Neural progenitor cell (in vitro differentiated cells): ENCODE data around the gene SCAMP4. TPM values are rescaled to one million over a fixed set of nuclear protein-coding genes. Genes with fewer than 3 reads are reported as not detected.
"Not testable (repeated sequence)": the region's sequence is repeated elsewhere in the genome, so short reads cannot be mapped to it uniquely, and the experiment has no call there.

ENCODE experiments used
- DNase-seq: peaks from one replicate; pipeline ENCODE4 v3.0.0-alpha.2; 2016; ENCODE audit warnings: low spot score
- H2AFZ ChIP-seq: fragments of 200-600 bp; sonication (generic); replicated peaks from 2 replicates; pipeline ENCODE4 v1.6.1; 2016; ENCODE audit warnings: antibody characterized with exemption
- H3F3A ChIP-seq: fragments of 200-600 bp; sonication (generic); 2 replicates; pipeline ENCODE4 v1.6.1; 2016; ENCODE audit warnings: antibody characterized with exemption, low read depth
- H3K27ac ChIP-seq: fragments of 200-600 bp; sonication (generic); 2 replicates; pipeline ENCODE4 v1.5.1; 2016; ENCODE audit warnings: mild to moderate bottlenecking
- H3K27me3 ChIP-seq: fragments of 200-600 bp; sonication (generic); 2 replicates; pipeline ENCODE4 v1.6.1; 2016; ENCODE audit warnings: mild to moderate bottlenecking, moderate library complexity
- H3K36me3 ChIP-seq: fragments of 200-600 bp; sonication (generic); 2 replicates; pipeline ENCODE4 v1.5.1; 2016
- H3K4me1 ChIP-seq: fragments of 200-600 bp; sonication (generic); 2 replicates; pipeline ENCODE4 v1.6.1; 2016; ENCODE audit warnings: mixed run types
- H3K4me2 ChIP-seq: fragments of 200-600 bp; sonication (generic); 2 replicates; pipeline ENCODE4 v1.6.1; 2016
- H3K4me3 ChIP-seq: fragments of 200-600 bp; sonication (generic); 2 replicates; pipeline ENCODE4 v1.5.1; 2016
- H3K79me2 ChIP-seq: fragments of 200-600 bp; sonication (generic); 2 replicates; pipeline ENCODE4 v1.6.1; 2016; ENCODE audit warnings: low read depth
- H3K9ac ChIP-seq: fragments of 200-600 bp; sonication (generic); 2 replicates; pipeline ENCODE4 v1.6.1; 2016
- H3K9me3 ChIP-seq: fragments of 200-600 bp; sonication (generic); 2 replicates; pipeline ENCODE4 v1.5.1; 2016; ENCODE audit warnings: low read depth
- H4K20me1 ChIP-seq: fragments of 200-600 bp; sonication (generic); 2 replicates; pipeline ENCODE4 v1.6.1; 2016; ENCODE audit warnings: low read depth
- H3K27ac Mint-ChIP-seq: 3 replicates; pipeline ENCODE4 v1.8.0; 2021; ENCODE audit warnings: mixed read lengths
- H3K27me3 Mint-ChIP-seq: 2 replicates; pipeline ENCODE4 v1.8.0; 2022; ENCODE audit warnings: low read depth, mild to moderate bottlenecking, inconsistent platforms, moderate library complexity, mixed read lengths; ENCODE audit not compliant: insufficient read depth
- H3K36me3 Mint-ChIP-seq: 3 replicates; pipeline ENCODE4 v1.8.0; 2021; ENCODE audit warnings: mixed read lengths
- H3K4me1 Mint-ChIP-seq: 3 replicates; pipeline ENCODE4 v1.8.0; 2021; ENCODE audit warnings: mixed read lengths
- H3K4me3 Mint-ChIP-seq: 3 replicates; pipeline ENCODE4 v1.8.0; 2021; ENCODE audit warnings: mild to moderate bottlenecking, moderate library complexity, mixed read lengths
- H3K9me3 Mint-ChIP-seq: 3 replicates; pipeline ENCODE4 v1.8.0; 2020; ENCODE audit warnings: mixed read lengths
- EZH2 ChIP-seq: fragments of 200-600 bp; sonication (generic); IDR thresholded peaks from 2 replicates; pipeline ENCODE4 v1.6.1; 2017; ENCODE audit warnings: antibody characterized with exemption, mild to moderate bottlenecking, moderate library complexity
- EZH2phosphoT487 ChIP-seq: fragments of 200-600 bp; sonication (generic); IDR thresholded peaks from 2 replicates; pipeline ENCODE4 v1.6.1; 2017; ENCODE audit warnings: antibody characterized with exemption
- total RNA-seq: library from RNA; depleted of rRNA; stranded (reverse); fragments of >200 nt; gene quantifications from 2 replicates; pipeline ENCODE4 v1.2.3, GENCODE V29; 2015; ENCODE audit warnings: low replicate concordance
- TF ChIP-seq, protein P1 (sequence below): fragments of 200-600 bp; sonication (generic); IDR thresholded peaks from 2 replicates; pipeline ENCODE4 v1.5.1; 2017; ENCODE audit warnings: antibody characterized with exemption, mild to moderate bottlenecking

Gene SCAMP4
- total RNA-seq, 1 donor from 2014 or later = 11.5 TPM

DNA sequence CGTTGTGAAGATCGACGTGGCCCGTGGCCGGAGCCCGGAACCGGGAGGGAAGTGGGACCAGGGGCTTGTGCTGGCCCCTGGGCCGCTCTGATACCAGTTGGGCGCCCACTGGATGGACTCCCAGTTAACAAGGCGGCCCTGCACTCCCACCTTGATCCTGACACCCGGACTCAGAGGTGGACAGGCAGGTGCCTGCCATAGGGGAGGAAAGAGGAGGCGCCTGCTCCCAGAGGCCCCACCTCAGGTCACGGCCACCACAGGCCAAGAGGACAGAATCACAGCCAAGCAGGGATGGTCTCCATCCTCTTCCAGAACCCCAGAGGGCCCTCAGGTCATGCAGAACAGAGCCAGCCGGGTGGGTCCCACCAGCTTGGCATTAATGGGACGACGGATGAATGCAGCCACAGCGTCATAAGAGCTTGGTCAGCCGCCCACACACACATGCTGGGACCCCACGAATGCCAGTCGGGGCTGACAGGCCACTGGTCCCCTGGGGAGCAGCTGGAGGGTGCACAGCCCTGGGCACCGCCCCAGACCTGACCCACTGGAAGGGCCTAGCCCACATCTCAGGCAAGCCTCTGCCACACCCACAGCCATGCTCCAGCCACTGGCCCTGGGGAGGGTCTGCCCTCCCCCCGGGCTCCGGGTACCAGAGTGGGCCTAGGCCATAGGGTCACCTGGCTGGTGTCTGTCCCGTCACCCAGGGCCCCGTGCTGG lies 32.2 kb upstream of the SCAMP4 start:
- H3K4me3 ChIP-seq = no peak overlapping the region
- H3K4me2 ChIP-seq = no peak overlapping the region
- H3K36me3 ChIP-seq = no peaks in the 10 kb centered on the region
- H4K20me1 ChIP-seq = peaks cover 30% of the 10 kb centered on the region
- H3K27ac ChIP-seq = no peak overlapping the region
- no peak overlapping the region for H3K27ac Mint-ChIP-seq
- H3K36me3 Mint-ChIP-seq = no peaks in the 10 kb centered on the region
- H3K4me1 Mint-ChIP-seq = peaks cover 20% of the 10 kb centered on the region
- no peak for DNase-seq
- no peak overlapping the region for H2AFZ ChIP-seq
- peaks cover 47% of the 10 kb centered on the region for H3K79me2 ChIP-seq
- no peaks in the 10 kb centered on the region for H3K27me3 Mint-ChIP-seq
- H3K9me3 Mint-ChIP-seq = no peaks in the 10 kb centered on the region
- TF ChIP-seq, protein P1, sequence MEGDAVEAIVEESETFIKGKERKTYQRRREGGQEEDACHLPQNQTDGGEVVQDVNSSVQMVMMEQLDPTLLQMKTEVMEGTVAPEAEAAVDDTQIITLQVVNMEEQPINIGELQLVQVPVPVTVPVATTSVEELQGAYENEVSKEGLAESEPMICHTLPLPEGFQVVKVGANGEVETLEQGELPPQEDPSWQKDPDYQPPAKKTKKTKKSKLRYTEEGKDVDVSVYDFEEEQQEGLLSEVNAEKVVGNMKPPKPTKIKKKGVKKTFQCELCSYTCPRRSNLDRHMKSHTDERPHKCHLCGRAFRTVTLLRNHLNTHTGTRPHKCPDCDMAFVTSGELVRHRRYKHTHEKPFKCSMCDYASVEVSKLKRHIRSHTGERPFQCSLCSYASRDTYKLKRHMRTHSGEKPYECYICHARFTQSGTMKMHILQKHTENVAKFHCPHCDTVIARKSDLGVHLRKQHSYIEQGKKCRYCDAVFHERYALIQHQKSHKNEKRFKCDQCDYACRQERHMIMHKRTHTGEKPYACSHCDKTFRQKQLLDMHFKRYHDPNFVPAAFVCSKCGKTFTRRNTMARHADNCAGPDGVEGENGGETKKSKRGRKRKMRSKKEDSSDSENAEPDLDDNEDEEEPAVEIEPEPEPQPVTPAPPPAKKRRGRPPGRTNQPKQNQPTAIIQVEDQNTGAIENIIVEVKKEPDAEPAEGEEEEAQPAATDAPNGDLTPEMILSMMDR = no peak
- TF ChIP-seq EZH2phosphoT487 = no peak
- TF ChIP-seq EZH2 = no peak
- peaks cover 29% of the 10 kb centered on the region for H3F3A ChIP-seq
- H3K27me3 ChIP-seq = no peaks in the 10 kb centered on the region
- no peak overlapping the region for H3K9ac ChIP-seq
- H3K9me3 ChIP-seq = no peaks in the 10 kb centered on the region
- peaks cover 20% of the 10 kb centered on the region for H3K4me1 ChIP-seq
- no peak overlapping the region for H3K4me3 Mint-ChIP-seq

DNA sequence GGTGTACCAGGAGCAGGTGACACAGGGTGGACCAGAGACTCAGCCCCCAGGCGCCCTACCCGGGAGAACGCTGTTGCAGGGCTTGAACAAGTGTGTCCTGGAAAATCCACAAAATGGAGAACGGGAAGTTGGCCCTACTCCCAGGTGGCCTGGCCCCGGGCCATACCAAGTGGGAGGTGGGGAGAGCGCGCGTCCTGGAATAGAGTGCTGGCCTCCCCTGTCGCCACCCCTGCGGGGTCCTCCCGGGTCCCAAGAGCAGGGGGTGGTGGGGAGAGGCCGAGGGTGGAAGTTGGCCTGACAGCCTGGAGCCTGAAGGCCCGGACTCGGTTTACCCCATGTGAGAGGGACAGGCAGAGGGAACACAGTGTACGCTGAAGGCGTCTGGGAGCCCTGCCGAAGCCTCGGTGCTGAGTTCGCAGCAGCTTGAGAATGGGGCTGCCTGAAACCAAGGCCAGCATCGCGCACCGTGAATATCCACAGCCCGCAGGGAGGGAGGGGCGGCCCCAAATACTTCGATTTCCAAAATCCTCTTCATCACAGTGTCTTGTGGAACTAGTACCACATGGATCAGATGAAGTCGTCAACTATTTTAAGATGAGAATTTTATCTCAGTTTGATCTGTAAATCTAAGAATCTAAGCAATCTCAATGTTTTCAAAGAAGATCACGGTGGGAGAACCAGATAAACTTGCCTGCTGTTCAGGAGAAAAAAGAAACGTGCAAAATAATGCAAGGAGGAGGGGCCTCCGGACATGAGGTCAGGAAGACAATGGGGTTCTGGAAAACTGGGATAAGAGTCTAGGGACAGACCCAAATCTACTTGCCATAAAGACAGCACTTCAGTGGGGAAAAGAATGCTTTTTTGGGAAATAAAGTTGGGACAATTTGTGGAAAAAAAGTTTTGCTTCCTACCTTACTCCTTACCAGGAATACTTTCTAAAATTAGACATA lies 31.4 kb upstream of the SCAMP4 start:
- peak overlapping the region; percentile 36 for H3K9ac ChIP-seq
- Mint-ChIP-seq H3K27me3 (no peaks in the 10 kb centered on the region), H3K4me3 (peak overlapping the region; percentile 95), H3K4me1 (peaks cover 20% of the 10 kb centered on the region), H3K27ac (no peak overlapping the region), H3K36me3 (no peaks in the 10 kb centered on the region), H3K9me3 (no peaks in the 10 kb centered on the region)
- H4K20me1 ChIP-seq = peaks cover 30% of the 10 kb centered on the region
- H3K27ac ChIP-seq = no peak overlapping the region
- DNase-seq = no peak
- peaks cover 20% of the 10 kb centered on the region for H3K4me1 ChIP-seq
- H3K4me2 ChIP-seq = peak overlapping the region; percentile 92
- H3K79me2 ChIP-seq = peaks cover 47% of the 10 kb centered on the region
- no peaks in the 10 kb centered on the region for H3K9me3 ChIP-seq
- no peaks in the 10 kb centered on the region for H3K27me3 ChIP-seq
- peaks cover 27% of the 10 kb centered on the region for H3F3A ChIP-seq
- H2AFZ ChIP-seq = no peak overlapping the region
- H3K36me3 ChIP-seq = no peaks in the 10 kb centered on the region
- TF ChIP-seq, protein P1 = no peak
- TF ChIP-seq EZH2 (no peak), EZH2phosphoT487 (no peak)
- peak overlapping the region; percentile 71 for H3K4me3 ChIP-seq

DNA sequence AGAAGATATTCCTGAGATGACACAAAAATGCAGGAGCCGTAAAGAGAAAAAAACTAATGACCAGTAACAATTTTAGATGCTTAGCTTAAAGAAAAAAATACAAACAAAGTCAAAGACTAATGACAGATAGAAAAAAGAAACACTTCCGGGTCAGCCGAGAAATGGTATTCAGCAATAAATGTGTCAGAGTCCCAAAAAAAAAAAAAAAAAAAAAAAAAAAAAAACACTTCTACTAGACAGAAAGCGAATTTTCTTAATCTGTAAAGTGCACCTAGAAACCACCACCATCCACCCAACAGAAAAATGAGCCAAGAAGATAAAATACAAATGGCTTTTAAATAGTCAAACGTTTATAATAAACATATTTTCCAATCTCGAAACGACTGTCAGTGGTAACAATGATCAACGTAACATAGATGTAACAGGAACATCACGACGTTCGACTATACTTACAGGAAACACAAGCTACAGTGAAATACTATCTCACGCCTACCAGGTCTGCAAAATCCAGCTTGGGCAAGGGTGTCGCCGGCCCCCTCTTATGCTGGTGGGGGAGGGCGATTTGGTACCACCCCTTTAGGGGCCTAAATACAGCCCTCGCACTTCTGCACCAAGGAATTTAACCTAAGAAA lies 30.5 kb upstream of the SCAMP4 start:
- Mint-ChIP-seq H3K27ac (no peak overlapping the region), H3K4me3 (peak overlapping the region; percentile 95), H3K27me3 (no peaks in the 10 kb centered on the region), H3K36me3 (no peaks in the 10 kb centered on the region), H3K4me1 (peaks cover 20% of the 10 kb centered on the region), H3K9me3 (no peaks in the 10 kb centered on the region)
- H2AFZ ChIP-seq = no peak overlapping the region
- H3F3A ChIP-seq = peaks cover 20% of the 10 kb centered on the region
- peak overlapping the region; percentile 70 for H3K9ac ChIP-seq
- peak overlapping the region; percentile 92 for H3K4me2 ChIP-seq
- TF ChIP-seq EZH2 (no peak), EZH2phosphoT487 (no peak)
- TF ChIP-seq, protein P1 = no peak
- H3K9me3 ChIP-seq = no peaks in the 10 kb centered on the region
- DNase-seq = no peak
- H3K27ac ChIP-seq = no peak overlapping the region
- H3K36me3 ChIP-seq = no peaks in the 10 kb centered on the region
- peaks cover 20% of the 10 kb centered on the region for H3K4me1 ChIP-seq
- H4K20me1 ChIP-seq = peaks cover 30% of the 10 kb centered on the region
- peaks cover 47% of the 10 kb centered on the region for H3K79me2 ChIP-seq
- no peaks in the 10 kb centered on the region for H3K27me3 ChIP-seq
- H3K4me3 ChIP-seq = peak overlapping the region; percentile 71

DNA sequence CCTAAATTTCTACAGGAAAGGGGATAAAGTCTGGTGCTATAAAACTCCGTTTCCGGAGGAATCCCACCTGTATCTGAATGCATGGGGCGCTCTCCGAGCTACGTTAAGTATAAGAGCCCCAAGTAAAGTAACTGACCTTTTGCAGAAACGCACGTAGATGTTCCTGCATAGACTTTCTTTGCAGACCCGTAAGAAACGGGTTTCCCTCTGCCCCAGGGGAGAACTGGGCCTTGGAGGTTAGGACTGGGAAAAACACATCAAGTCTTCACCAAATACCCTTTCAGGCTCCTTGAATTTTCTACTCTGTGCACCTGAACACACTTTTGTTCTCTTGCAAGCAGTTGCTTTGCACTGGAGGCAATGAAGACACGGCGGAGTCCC lies 29.9 kb upstream of the SCAMP4 start:
- H3K36me3 Mint-ChIP-seq, H3K27me3 ChIP-seq, H3K36me3 ChIP-seq, H3K27me3 Mint-ChIP-seq, H2AFZ ChIP-seq, H3K9me3 ChIP-seq, DNase-seq, H3K27ac ChIP-seq, H3K9me3 Mint-ChIP-seq: not testable (repeated sequence)
- Mint-ChIP-seq H3K27ac (peak overlapping the region; percentile 74), H3K4me3 (peak overlapping the region; percentile 95), H3K4me1 (peaks cover 20% of the 10 kb centered on the region)
- peak overlapping the region; percentile 71 for H3K4me3 ChIP-seq
- peak overlapping the region; percentile 70 for H3K9ac ChIP-seq
- peaks cover 20% of the 10 kb centered on the region for H3K4me1 ChIP-seq
- H4K20me1 ChIP-seq = peaks cover 30% of the 10 kb centered on the region
- peak overlapping the region; percentile 92 for H3K4me2 ChIP-seq
- H3F3A ChIP-seq = peaks cover 18% of the 10 kb centered on the region
- peaks cover 47% of the 10 kb centered on the region for H3K79me2 ChIP-seq
